ENCODE measurements around the gene GLT6D1.

DNA sequence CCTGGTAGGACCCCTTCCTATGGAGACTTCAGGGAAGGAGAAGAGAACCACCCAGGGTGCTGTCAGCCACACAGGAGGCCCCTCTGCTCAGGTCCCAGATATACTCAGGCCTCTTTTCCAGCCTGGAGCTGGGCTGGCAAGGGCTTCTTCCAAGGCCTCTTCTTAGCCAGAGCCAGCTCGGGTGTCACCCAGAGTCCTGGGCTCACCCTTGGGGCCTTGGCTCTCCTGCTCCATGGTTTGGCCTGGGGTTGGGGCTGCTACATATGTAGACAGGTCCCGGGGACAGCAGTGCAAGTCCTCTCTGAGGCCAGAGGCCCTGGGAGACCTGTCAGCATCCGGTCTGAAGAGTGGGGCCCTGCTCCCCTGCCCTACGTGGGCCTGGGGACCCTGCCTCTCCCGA lies 55.0 kb downstream of the GLT6D1 start:
- TF ChIP-seq POLR2A (IDR thresholded peaks at IDR 0.05; ENCODE audit: low read depth, low read length) (no peak), POLR2AphosphoS5 (IDR thresholded peaks at IDR 0.05; ENCODE audit: low read depth, low read length) (no peak), TAF1 (IDR thresholded peaks at IDR 0.05; ENCODE audit: low read depth, low read length) (no peak), POU2F2 (IDR thresholded peaks at IDR 0.05; ENCODE audit: low read depth, low read length) (no peak), SPI1 (IDR thresholded peaks at IDR 0.05; ENCODE audit: low read depth, low read length) (no peak)

Measured in GM12891 (cell line).